A549 treated with GW870086 at 1 μM for 4 hours (cell line): ENCODE data around the gene MAD2L1BP. TPM values are rescaled to one million over a fixed set of nuclear protein-coding genes. Genes with fewer than 3 reads are reported as not detected.

ENCODE experiments used
- total RNA-seq: library from RNA; stranded (reverse); fragments of 200-300 nt; extraction: Qiagen RNA extraction; gene quantifications from 5 replicates; pipeline ENCODE4 v1.2.3, GENCODE V29; 2022; ENCODE audit warnings: low read depth

MAD2L1BP gene
- total RNA-seq, result 33.7 to 39.2 TPM (median 36.1 TPM) in 5 replicates

GRCh38 chr6:43635387-43636307 lies at the start of gene MAD2L1BP:
TSS of gene MAD2L1BP (plus strand) at chr6:43635840. CDS start at chr6:43635876, 36 bp downstream.

GRCh38 chr6:43629104-43629504 lies 6.5 kb upstream of the MAD2L1BP start, which contains the start of gene GTPBP2:
TSS of gene GTPBP2 (minus strand) at chr6:43629264. CDS start at chr6:43629162, 102 bp downstream.

GRCh38 chr6:43644940-43645612 lies 9.4 kb downstream of the MAD2L1BP start, which contains the start of gene RSPH9:
TSS of gene RSPH9 (plus strand) at chr6:43645036. CDS start at chr6:43645099, 63 bp downstream.

DNA sequence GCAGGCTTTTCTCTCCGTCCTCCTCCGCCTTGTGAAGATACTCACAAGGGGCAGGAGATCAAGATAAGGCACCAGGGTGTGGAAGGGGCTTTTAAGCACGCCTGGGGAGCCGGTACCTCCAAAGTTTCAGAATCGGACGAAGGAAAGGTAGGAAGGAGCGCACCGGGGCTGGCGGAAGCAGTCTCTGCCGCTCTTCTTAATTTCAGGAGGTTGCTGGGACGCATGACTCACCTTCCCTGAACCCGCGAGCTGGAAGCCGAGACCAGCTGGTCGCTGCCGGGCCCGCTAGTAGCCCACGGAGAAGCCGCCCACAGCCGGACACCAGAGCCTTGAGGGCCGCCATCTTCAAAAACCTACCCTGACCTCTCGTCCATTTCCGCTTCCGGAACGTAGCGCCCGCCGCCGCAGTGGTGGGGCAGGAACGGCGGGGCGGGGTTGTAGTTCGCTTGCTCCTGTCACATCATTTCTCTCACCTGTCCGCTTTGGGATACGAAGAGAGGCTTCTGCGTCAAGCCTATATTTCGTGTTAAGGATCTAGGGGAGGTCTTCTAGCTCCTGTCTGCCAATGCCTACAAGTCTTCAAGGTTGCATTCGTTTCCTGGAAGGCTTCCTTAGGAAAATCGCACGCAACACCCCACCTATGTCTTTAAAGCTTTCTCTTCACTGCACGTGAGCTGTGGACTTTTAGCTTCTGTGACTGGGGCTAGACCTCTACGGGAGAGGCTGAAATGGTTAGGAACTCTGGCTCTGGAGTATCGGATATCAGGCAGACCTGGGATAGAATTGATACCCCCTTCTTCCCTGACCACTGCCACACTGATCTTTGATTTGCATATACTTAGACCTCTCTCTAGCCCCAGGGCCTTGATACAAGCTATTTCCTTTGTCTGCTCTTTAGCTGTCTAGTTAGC lies 52.1 kb downstream of the MAD2L1BP start, which contains the start of gene MRPS18A:
TSS of gene MRPS18A (minus strand) at position 355 of the 911 bp plus-strand sequence. CDS start at position 343, 12 bp downstream.

Other genes with a start within 250 kb of the MAD2L1BP start
- 6.2 to 11.6 TPM (median 10.6 TPM) in 5 replicates for gene ABCC10, start 208.3 kb upstream of the MAD2L1BP start, total RNA-seq
- gene DLK2, start 180.3 kb upstream of the MAD2L1BP start, total RNA-seq, result 5.1 to 7.8 TPM (median 6.8 TPM) in 5 replicates
- gene TJAP1, start 158.3 kb upstream of the MAD2L1BP start, total RNA-seq, result 14.8 to 20.2 TPM (median 18.9 TPM) in 5 replicates
- 0.88 to 1.2 TPM (median 1.2 TPM) in 5 replicates for gene LRRC73, start 125.5 kb upstream of the MAD2L1BP start, total RNA-seq
- gene YIPF3, start 118.9 kb upstream of the MAD2L1BP start, total RNA-seq, result 63.8 to 71.0 TPM (median 66.7 TPM) in 5 replicates
- 46.7 to 56.2 TPM (median 47.8 TPM) in 5 replicates for gene POLR1C, start 118.8 kb upstream of the MAD2L1BP start, total RNA-seq
- gene XPO5, start 59.8 kb upstream of the MAD2L1BP start, total RNA-seq, result 24.7 to 28.9 TPM (median 28.4 TPM) in 5 replicates
- 8.2 to 11.6 TPM (median 8.6 TPM) in 5 replicates for gene POLH, start 59.7 kb upstream of the MAD2L1BP start, total RNA-seq
- gene GTPBP2, start 6.6 kb upstream of the MAD2L1BP start, total RNA-seq, result 13.4 to 21.4 TPM (median 20.1 TPM) in 5 replicates
- 0.08 to 0.29 TPM (median 0.24 TPM) in 5 replicates for gene RSPH9, start 9.2 kb downstream of the MAD2L1BP start, total RNA-seq
- 46.0 to 53.8 TPM (median 49.9 TPM) in 5 replicates for gene MRPS18A, start 52.0 kb downstream of the MAD2L1BP start, total RNA-seq
- 35.4 to 38.8 TPM (median 38.4 TPM) in 5 replicates for gene VEGFA, start 134.4 kb downstream of the MAD2L1BP start, total RNA-seq